Breast epithelium (tissue), 4 donors: Measurements from ENCODE around the gene LONP1. TPM values are rescaled to one million over a fixed set of nuclear protein-coding genes. Genes with fewer than 3 reads are reported as not detected.
A peak's percentile ranks its signal among the peaks of the same experiment; 100 is the strongest.

Experiments used
- DNase-seq, 2 donors: peaks; one replicate each; pipeline ENCODE4 v3.0.0-alpha.2; 2019; ENCODE audit warnings: low spot score in 2 of 2
- H3K27ac ChIP-seq, 2 donors: fragments of 200-600 bp; sonication (generic) in 1 of 2; one replicate each; pipeline ENCODE4 v1.5.1; 2016 to 2019; ENCODE audit warnings: mild to moderate bottlenecking in 1 of 2
- H3K27me3 ChIP-seq, 2 donors: fragments of 200-600 bp; sonication (generic) in 1 of 2; one replicate each; pipeline versions ENCODE4 v1.5.1 to v1.6.0; 2017 to 2019; ENCODE audit warnings: control low read depth in 1 of 2, mild to moderate bottlenecking in 1 of 2
- H3K36me3 ChIP-seq: fragments of 200-600 bp; one replicate; pipeline ENCODE4 v1.5.1; 2019
- H3K4me1 ChIP-seq, 2 donors: fragments of 200-600 bp; sonication (generic); one replicate each; pipeline ENCODE4 v1.5.1; 2016 to 2019; ENCODE audit warnings: control low read depth in 1 of 2
- H3K4me3 ChIP-seq, 3 donors: fragments of 200-600 bp; sonication (generic); 1 replicate in 2 of 3; 2 replicates in 1 of 3; pipeline ENCODE4 v1.5.1; 2016 to 2019; ENCODE audit warnings: mild to moderate bottlenecking in 3 of 3, moderate library complexity in 2 of 3
- H3K9me3 ChIP-seq, 2 donors: fragments of 200-600 bp; sonication (generic) in 1 of 2; one replicate each; pipeline ENCODE4 v1.5.1; 2016 to 2019; ENCODE audit warnings: control low read depth in 1 of 2
- CTCF ChIP-seq, 3 donors: fragments of 450-650 bp; IDR thresholded peaks; one replicate each; pipeline ENCODE4 v1.5.1; 2016 to 2017; ENCODE audit warnings: antibody characterized with exemption in 3 of 3, mild to moderate bottlenecking in 3 of 3, moderate library complexity in 3 of 3
- POLR2A ChIP-seq: fragments of 450-650 bp; IDR thresholded peaks from one replicate; pipeline ENCODE4 v1.6.1; 2016; ENCODE audit warnings: antibody characterized with exemption, mild to moderate bottlenecking, moderate library complexity
- POLR2AphosphoS5 ChIP-seq, 3 donors: sonication (generic); formaldehyde crosslinking; IDR thresholded peaks; one replicate each; pipeline ENCODE4 v1.6.1; 2017; ENCODE audit warnings: antibody characterized with exemption in 3 of 3
- intact Hi-C: fragments of 100-400 bp; cut with DNase I; formaldehyde crosslinking; loops from one replicate; pipeline ENCODE4 v1.15.1; 2023; ENCODE audit warnings: low total_unique reads
- total RNA-seq, 3 donors: library from RNA; depleted of rRNA; stranded (reverse); fragments of >200 nt; gene quantifications; one replicate each; pipeline ENCODE4 v1.1.0, GENCODE V29; 2016

The LONP1 gene
- total RNA-seq, result 10 to 100 TPM; 48.1 to 66.2 (median 60.6) TPM

DNA sequence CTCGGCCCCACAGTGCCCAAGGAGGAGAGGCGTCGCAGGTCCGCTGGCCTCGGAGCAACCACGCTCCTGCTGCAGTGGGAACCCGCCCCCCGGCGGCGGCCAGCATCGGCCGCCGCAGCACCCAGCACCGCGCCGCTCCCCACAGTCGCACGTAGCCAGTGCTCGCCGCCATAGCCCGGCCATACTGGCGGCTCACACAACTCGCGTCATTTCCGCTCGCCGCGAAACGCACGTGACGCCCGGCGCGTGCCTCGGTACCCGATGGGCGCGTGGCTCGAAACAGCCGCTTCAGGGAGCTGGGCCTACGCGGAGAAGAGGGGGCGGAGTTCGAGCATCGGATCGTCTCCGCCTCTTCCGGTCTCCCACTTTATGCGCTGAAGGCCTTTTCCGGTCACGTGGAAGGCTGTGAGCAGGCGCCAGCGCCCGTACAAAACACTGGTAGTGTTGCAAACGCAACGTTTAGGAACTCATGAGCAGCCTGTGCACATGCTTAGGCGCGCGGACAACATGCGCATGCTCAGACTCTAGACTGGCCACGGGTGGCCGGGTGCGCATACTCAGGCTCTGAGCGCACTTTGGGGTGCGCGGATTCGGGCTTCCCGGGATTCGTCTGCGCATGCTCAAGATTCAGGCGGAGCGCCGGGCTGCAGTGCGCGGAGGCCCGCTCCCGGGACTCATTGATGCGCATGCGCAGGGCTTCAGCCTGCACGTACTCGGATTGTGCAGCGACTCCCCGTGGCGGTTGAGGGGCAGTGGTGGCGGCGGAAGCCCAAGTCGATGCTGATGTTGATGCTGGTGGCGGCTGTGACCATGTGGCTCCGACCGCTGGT lies at the start of gene LONP1, which contains the start of gene CATSPERD:
LONP1 (minus strand) TSS at position 186 of the 830 bp plus-strand sequence; CDS start at position 172, 14 bp downstream.
CATSPERD (plus strand) TSS at position 677 of the 830 bp plus-strand sequence; CDS start at position 778, 101 bp downstream.
- TF ChIP-seq CTCF (IDR thresholded peaks at IDR 0.05), result peak; percentile 89 to 98 (median 94)
- TF ChIP-seq POLR2A, result peak; percentile 42
- peak; percentile 97 to 99 (median 98) for TF ChIP-seq POLR2AphosphoS5 (IDR thresholded peaks at IDR 0.05)
- intact Hi-C loops, result loop anchor here (10.0 kb wide), 1 partner anchor 1355 kb away; no protein-coding TSS in a partner anchor
- peak; percentile 98 for DNase-seq

DNA sequence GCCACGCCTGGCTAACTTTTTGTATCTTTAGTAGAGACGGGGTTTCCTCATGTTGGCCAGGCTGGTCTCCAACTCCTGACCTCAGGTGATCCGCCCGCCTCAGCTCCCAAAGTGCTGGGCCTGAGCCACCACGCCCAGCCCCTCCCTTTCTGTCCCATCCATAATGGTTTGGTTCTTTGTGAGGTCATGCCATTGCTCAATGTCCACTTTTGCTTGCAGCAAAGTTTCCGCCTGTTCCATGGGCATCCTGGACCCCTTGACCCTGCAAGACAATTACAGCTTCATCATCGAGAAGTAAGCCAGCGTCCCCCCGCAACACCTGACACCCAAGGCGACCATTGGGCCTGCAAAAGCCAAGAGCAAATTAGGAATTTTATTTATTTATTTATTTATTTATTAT lies 48.0 kb upstream of the LONP1 start:
- Histone ChIP-seq H3K27me3 (no peaks in the 10 kb centered on the region), H3K9me3 (no peaks in the 10 kb centered on the region), H3K4me3 (no peak overlapping the region), H3K36me3 (no peaks in the 10 kb centered on the region), H3K27ac (no peak overlapping the region), H3K4me1 (no peaks in the 10 kb centered on the region)
- intact Hi-C loops, result no loop called here
- TF ChIP-seq CTCF (IDR thresholded peaks at IDR 0.05) (no peak), POLR2A (no peak), POLR2AphosphoS5 (IDR thresholded peaks at IDR 0.05) (no peak)
- no peak for DNase-seq

More for the DNA sequence above, at the start of gene LONP1, which contains the start of gene CATSPERD:
- Histone ChIP-seq H3K4me1 (peaks cover 0 to 14% of the 10 kb centered on the region in 2 donors), H3K36me3 (no peaks in the 10 kb centered on the region), H3K9me3 (no peaks in the 10 kb centered on the region), H3K27ac (peak within 1 kb of the TSS; percentile 95 to 97), H3K27me3 (no peaks in the 10 kb centered on the region), H3K4me3 (peak within 1 kb of the TSS; percentile 83 to 99 (median 98))

DNA sequence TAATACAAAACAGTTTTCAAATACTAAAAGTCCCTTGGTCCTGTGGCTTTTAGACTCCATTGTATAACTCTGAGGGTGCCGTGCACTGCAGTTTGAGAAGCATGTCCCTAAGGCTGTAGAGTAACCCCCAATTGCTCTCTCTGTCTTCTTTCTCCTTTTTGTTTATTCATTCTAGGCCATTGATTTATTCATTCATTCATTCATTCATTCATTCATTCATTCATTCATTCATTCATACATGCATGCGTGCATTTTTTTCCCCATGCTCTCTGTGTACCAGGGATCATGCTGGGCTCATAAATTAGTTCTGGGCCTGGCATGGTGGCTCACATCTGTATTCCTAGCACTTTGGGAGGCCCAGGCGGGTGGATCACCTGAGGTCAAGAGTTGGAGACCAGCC lies 45.3 kb upstream of the LONP1 start:
- Histone ChIP-seq H3K27me3 (no peaks in the 10 kb centered on the region), H3K27ac (no peak overlapping the region), H3K9me3 (no peaks in the 10 kb centered on the region), H3K4me1 (no peaks in the 10 kb centered on the region), H3K4me3 (no peak overlapping the region), H3K36me3 (no peaks in the 10 kb centered on the region)
- DNase-seq, result no peak
- intact Hi-C loops, result no loop called here
- TF ChIP-seq POLR2A, result no peak
- TF ChIP-seq CTCF (IDR thresholded peaks at IDR 0.05), result no peak
- TF ChIP-seq POLR2AphosphoS5 (IDR thresholded peaks at IDR 0.05), result no peak

DNA sequence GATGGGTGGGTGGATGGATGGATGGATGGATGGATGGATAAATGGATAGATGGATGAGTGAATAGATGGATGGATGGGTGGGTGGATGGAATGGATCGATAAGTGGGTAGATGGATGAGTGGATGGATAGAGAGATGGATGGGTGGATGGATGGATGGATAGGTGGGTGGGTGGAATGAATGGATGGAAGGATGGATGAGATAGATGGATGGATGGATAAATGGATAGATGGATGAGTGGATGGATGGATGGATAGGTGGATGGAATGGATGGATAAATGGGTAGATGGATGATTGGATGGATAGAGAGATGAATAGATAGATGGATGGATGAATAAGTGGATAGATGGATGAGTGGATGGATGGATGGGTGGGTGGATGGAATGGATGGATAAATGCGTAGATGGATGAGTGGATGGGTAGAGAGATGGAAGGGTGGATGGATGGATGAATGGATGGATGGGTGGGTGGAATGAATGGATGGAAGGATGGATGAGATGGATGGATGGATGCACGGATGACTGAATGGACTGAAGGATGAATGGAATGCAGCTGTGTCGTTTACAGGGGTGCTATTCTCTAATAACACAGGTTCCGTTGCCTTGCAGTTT lies 42.8 kb upstream of the LONP1 start:
- Histone ChIP-seq H3K4me3 (no peak overlapping the region), H3K27me3 (no peaks in the 10 kb centered on the region), H3K9me3 (no peaks in the 10 kb centered on the region), H3K36me3 (no peaks in the 10 kb centered on the region), H3K4me1 (no peaks in the 10 kb centered on the region), H3K27ac (no peak overlapping the region)
- DNase-seq, result no peak
- TF ChIP-seq CTCF (IDR thresholded peaks at IDR 0.05), result no peak
- TF ChIP-seq POLR2AphosphoS5 (IDR thresholded peaks at IDR 0.05), result no peak
- TF ChIP-seq POLR2A, result no peak
- intact Hi-C loops, result no loop called here

GRCh38 chr19:5753743-5754142 lies 33.8 kb upstream of the LONP1 start:
- no peak for DNase-seq
- intact Hi-C loops, result no loop called here
- Histone ChIP-seq H3K27me3 (no peaks in the 10 kb centered on the region), H3K4me3 (no peak overlapping the region), H3K9me3 (no peaks in the 10 kb centered on the region), H3K36me3 (no peaks in the 10 kb centered on the region), H3K4me1 (no peaks in the 10 kb centered on the region), H3K27ac (no peak overlapping the region)
- TF ChIP-seq CTCF (IDR thresholded peaks at IDR 0.05), result no peak
- no peak for TF ChIP-seq POLR2AphosphoS5 (IDR thresholded peaks at IDR 0.05)
- no peak for TF ChIP-seq POLR2A
